Glomerular visceral epithelial cell (primary cell): ENCODE measurements around the gene TBC1D22B.

Experiments
- DNase-seq: peaks from one replicate; pipeline ENCODE4 v3.0.0-alpha.2; 2016; ENCODE audit errors: extremely low spot score

TBC1D22B gene

DNA sequence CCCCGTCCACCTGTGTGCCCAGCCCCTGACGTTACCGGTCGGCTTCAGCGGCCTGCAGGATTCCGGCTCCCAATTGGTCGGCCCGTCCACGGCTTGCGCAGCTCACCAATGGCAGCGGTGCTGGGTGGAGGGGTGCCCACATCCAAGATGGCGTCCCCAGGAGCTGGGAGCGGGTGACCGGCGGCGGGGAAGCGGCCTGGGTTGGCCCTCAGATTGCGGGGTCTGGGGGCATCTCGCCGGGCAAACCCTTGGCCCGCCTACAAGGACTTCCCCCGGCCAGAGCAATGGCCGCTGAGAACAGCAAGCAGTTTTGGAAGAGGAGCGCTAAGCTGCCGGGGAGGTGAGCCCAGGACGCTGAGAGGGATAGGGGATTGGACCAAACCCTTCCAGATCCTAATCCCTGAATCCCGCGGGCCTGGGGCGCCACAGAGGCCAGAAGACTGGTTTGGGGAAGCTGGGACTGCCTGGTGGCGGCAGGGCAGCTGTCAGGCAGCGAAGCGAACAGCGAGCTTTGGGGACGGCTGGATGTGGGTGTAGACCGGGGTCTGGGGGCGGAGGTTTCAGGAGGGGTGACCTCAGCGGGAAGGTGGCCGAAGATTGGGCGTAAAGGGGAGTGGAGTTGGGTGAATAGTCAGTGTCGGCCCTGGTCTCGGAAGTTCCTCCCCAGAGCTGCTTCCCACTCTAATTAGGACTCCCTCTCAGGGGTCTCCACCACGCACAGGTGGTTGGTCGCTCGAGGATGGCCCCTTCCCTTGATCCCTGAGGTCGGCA lies at the start of gene TBC1D22B, which contains the start of gene TMEM217:
Gene TBC1D22B, plus strand, starts transcription at position 139 of the 771 bp plus-strand sequence. Its CDS starts 146 bp downstream, at position 285.
Gene TMEM217, minus strand, starts transcription at position 511 of the 771 bp plus-strand sequence. CDS start 39,114 bp downstream, outside the sequence.
- peak; percentile 95 for DNase-seq

- peak; percentile 83 for DNase-seq
Observed at GRCh38 chr6:37207903-37208456, 49.6 kb upstream of the TBC1D22B start.

DNA sequence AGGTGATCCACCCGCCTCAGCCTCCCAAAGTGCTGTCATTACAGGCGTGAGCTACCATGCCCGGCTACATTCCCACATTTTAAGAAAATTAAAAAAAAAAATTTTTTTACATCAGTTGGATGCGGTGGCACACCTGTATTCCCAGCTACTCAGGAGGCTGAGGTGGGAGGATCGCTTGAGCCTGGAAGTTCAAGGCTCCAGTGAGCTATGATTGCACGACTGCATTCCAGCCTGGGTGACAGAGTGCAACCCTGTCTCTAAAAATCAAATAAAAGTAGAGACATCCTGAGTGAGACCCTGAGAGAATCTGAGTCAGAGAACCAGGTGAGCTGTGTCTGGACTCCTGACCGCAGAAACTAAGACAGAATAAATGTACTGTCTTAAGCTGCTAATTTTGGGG lies 48.8 kb upstream of the TBC1D22B start:
- DNase-seq, result no peak

- DNase-seq, result no peak
Observed at GRCh38 chr6:37209461-37210205, 47.9 kb upstream of the TBC1D22B start.

- DNase-seq, result peak; percentile 81
Observed at GRCh38 chr6:37210313-37210968, 47.1 kb upstream of the TBC1D22B start.

DNA sequence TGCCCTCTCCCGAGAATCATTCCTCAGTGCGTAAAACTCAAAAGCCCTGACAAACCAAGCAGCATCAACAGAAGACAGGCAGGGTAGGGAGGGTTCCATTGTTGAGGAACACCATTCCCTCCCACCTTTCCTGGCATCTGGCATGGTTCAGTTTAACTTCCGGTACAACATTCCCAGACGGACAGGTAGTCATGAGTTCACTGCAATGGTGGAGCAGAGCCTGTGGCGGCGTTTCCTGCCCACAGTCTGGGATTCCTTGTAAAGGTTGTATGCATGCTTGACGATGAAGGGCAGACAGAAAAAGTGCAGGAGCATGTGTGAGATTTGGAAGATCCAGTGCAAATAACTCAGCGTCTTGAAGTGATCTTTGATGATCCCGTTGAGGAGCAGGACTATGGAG lies 45.3 kb upstream of the TBC1D22B start:
- DNase-seq, result no peak

DNA sequence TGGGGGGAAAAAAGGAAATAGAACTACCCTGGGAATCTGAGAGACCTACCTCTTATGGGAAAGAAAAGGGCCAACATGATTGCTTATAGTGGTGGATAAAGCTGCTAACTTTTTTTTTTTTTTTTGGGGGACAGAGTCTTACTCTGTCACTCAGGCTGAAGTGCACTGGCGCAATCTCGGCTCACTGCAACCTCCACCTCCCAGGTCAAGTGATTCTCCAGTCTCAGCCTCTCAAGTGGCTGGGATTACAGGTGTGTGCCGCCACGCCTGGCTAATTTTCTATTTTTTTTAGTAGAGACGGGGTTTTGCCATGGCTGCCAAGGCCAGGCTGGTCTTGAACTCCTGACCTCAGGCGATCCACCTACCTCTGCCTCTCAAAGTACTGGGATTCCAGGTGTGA lies 39.5 kb upstream of the TBC1D22B start:
- DNase-seq, result no peak

DNA sequence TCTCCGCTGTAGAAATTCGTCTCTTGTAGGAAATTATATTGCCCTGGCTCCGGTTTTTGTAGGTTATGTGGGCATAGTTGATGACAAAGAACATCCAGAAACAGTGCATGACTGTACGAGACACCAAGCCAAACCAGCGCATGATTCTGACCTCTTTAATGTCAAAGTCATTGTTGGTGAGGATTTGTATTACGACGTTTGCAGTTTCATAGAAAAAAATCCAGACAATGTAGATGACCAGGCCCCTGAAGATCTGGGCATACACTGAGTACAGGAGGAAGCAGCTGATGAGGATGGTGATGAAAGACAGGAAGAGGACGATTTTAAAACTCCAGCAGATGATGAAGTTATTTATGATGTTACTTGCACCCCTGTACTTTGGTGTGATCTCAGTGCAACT lies 39.1 kb upstream of the TBC1D22B start:
- no peak for DNase-seq

- no peak for DNase-seq
Observed at GRCh38 chr6:37221585-37222124, 35.9 kb upstream of the TBC1D22B start.

DNA sequence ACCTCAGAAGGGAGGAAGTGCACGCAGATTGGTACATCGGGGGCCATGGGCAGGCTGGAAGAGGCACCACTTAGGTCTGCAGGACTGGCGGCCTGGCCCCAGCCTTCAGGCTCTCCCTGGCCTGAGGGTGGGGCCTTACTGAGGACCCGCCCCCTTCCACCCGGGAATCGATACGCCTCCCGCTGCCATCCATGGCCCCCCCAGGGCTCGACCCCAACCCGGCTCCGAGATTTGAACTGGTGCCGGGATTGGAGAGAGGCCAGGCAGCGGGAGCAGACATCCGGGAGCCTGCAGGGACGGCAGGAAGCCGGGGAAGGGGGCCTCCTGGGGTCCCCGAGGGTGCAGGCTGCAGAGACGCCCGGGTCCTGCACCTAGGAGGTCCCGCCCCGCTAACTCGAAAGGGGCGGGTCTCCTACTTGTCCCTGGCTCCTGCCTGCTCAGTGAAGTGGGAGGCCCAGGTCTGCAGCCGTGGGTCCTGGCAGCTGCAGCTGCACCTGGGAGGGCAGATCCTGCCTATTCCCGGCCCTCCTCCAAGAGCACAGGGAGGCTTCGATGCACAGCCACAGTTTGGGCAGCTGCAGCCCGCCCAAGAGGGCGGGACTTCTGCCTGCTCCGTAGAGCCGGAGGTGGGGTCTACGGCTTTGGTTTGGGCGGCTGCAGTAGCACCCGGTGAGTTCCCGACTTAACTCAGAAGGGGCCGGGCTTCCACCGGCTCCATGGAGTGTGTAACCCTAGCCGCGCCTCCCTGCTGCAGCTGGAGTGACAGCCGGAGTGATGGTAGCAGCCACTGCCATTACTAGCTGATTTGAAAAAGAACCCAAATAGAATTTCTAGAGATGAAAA lies 35.2 kb upstream of the TBC1D22B start:
- DNase-seq, result peak; percentile 96

GRCh38 chr6:37222992-37223391 lies 34.6 kb upstream of the TBC1D22B start:
- no peak for DNase-seq

DNA sequence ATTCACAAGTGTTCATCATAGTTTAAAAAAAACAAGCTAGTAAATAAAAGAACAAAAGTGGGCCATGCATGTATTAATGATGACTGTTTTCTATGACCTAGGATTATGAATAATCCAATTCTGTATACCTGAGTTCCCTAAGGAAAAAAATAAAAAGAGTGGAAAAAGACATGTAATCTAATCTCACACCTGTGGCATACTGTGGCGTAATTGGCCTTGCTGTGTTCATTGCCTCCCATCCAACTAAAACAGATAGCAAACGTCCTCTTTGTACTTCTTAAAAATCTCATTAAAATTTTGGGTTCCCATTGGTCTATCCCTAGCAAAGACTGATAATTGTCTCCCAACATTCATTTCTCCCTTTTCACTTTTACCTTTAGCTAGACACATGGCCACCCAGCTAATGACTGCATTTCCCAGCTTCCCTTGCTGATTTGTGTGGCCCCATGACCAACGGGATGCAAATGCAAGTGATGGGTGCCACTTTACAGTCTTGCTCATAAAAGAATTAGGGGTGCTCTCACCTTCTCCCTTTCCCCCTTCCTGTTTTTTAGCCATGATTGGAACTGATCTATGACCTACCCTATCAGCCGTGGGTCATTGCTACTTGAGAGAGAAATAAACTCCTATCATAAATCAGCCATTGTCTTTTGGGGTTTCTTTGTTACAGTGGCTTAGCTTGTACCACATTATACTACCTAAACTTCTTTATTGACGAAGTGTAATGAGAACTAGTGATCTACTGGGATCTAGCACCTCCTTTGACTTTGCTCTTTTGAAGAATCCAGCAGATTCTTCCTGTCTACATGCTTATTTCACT lies 32.0 kb upstream of the TBC1D22B start:
- no peak for DNase-seq

GRCh38 chr6:37230104-37230503 lies 27.5 kb upstream of the TBC1D22B start:
- DNase-seq, result no peak

GRCh38 chr6:37232430-37233017 lies 25.0 kb upstream of the TBC1D22B start:
- no peak for DNase-seq

DNA sequence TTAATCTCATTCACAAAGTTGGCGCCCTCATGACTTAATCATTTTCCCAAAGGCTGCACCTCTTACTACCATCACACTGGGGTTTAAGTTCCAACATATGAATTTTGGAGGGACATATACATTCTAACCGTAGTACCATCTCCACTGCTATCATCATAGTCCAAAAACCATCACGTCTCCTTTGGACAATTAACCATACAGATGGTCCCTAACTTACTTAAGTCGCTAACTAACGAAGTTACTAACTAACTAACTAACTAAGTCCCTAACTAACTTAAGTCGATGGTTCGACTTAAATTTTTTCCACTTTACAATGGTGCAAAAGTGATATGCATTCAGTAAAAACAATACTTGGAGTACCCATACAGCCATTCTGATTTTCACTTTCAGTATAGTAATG lies 24.0 kb upstream of the TBC1D22B start:
- DNase-seq, result no peak

DNA sequence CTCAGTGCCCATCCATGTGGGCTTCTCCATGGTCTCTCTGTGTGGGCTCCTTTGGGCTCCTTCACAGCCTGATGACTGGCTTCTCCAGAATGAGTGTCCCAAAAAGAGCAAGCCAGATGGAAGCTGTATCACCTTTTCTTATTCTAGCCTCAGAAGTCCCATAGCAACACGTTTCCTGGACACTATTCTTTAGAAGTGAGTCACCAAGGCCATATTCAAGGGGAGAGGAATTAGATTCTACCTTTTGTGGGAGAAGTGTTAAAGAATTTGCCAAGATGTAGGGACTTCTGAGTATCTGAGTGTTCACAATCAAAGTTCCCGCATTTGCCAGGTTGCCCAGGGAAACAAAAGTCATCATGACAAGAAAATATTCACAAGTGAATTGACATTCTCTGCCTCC lies 20.7 kb upstream of the TBC1D22B start:
- DNase-seq, result peak; percentile 53

DNA sequence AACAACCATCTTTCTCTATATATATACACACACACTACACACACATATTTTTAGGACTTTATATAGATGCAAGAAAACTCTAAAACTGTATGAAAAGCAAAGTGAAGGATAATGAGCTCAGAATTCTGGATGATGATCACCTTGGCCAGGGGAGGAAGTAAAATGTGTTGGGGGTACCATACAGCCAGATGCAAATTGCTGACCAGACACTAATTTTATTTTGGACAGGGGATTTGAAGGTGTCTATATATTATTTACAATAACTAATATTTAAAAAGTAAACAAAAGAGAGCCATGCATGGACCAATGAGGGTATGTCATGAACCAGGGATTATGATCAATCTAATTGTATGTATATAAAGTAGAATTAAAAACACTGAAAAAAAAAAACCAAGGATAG lies 19.8 kb upstream of the TBC1D22B start:
- DNase-seq, result no peak

DNA sequence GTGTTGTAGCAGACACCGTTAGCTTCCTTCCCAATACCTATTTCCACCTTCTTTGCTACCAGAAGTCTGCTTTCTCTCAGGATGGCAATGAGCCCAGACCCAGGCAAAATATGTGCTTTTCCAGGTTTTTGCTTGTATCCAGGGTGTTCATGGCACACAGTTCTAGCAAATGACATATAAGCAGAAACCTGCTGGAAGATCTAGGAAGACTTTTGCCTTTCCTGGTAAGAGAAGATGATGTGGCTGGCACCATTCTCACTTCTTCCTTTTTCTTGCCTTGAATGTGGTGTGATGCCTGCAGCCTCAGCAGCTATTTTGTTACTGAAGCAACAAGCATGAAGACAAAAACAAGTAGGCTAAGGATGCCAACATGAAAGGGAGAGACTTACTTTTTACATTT lies 19.2 kb upstream of the TBC1D22B start:
- no peak for DNase-seq

GRCh38 chr6:37239526-37239925 lies 18.0 kb upstream of the TBC1D22B start:
- no peak for DNase-seq
